Fibroblast of pulmonary artery (primary cell): ENCODE results near the gene ARID1B.

ENCODE experiments used
- DNase-seq: peaks from one replicate; pipeline ENCODE4 v3.0.0-alpha.2; 2010; ENCODE audit warnings: low read depth
- H3K4me3 ChIP-seq: replicated peaks from 2 replicates; pipeline ENCODE4 v1.5.1; 2011; ENCODE audit warnings: low read depth, mild to moderate bottlenecking, control low read depth, low read length, moderate library complexity
- CTCF ChIP-seq: IDR thresholded peaks from 2 replicates; pipeline ENCODE4 v1.5.1; 2011; ENCODE audit warnings: mild to moderate bottlenecking, control low read depth, low read length, inconsistent platforms; ENCODE audit errors: missing control alignments

ARID1B gene

GRCh38 chr6:156854466-156855161 is 77.4 kb downstream of the ARID1B start:
- DNase-seq = no peak
- H3K4me3 ChIP-seq = no peak overlapping the region
- TF ChIP-seq CTCF = no peak

GRCh38 chr6:156857573-156857972 is 80.4 kb downstream of the ARID1B start:
- DNase-seq = peak; percentile 64
- no peak overlapping the region for H3K4me3 ChIP-seq
- no peak for TF ChIP-seq CTCF

GRCh38 chr6:156859686-156860085 is 82.5 kb downstream of the ARID1B start:
- no peak overlapping the region for H3K4me3 ChIP-seq
- DNase-seq = no peak
- no peak for TF ChIP-seq CTCF

GRCh38 chr6:156862711-156863110 is 85.5 kb downstream of the ARID1B start:
- H3K4me3 ChIP-seq = no peak overlapping the region
- DNase-seq = no peak
- TF ChIP-seq CTCF = no peak

GRCh38 chr6:156863504-156863903 is 86.3 kb downstream of the ARID1B start:
- no peak overlapping the region for H3K4me3 ChIP-seq
- DNase-seq = no peak
- TF ChIP-seq CTCF = no peak

- no peak for TF ChIP-seq CTCF
- DNase-seq = no peak
- no peak overlapping the region for H3K4me3 ChIP-seq
Measured at GRCh38 chr6:156864557-156864956, 87.4 kb downstream of the ARID1B start.

GRCh38 chr6:156865019-156865629 is 87.9 kb downstream of the ARID1B start:
- peak; percentile 37 for DNase-seq
- TF ChIP-seq CTCF = no peak
- H3K4me3 ChIP-seq = no peak overlapping the region
